ENCODE results near the gene AASDH.

Gene AASDH

GRCh38 chr4:56315041-56315440 lies 72.2 kb downstream of the AASDH start:
- DNase-seq = no peak

GRCh38 chr4:56314207-56314915 lies 72.9 kb downstream of the AASDH start:
- DNase-seq = no peak

GRCh38 chr4:56313132-56313531 lies 74.2 kb downstream of the AASDH start:
- no peak for DNase-seq

- DNase-seq = no peak
Measured at GRCh38 chr4:56311299-56311975, 75.9 kb downstream of the AASDH start.

- DNase-seq = no peak
Measured at GRCh38 chr4:56310401-56311125, 76.7 kb downstream of the AASDH start.

GRCh38 chr4:56308384-56308783 lies 78.9 kb downstream of the AASDH start:
- DNase-seq = no peak

GRCh38 chr4:56307423-56307822 lies 79.9 kb downstream of the AASDH start:
- DNase-seq = no peak

- no peak for DNase-seq
Measured at GRCh38 chr4:56305390-56305789, 81.9 kb downstream of the AASDH start.

- no peak for DNase-seq
Measured at GRCh38 chr4:56303921-56304320, 83.4 kb downstream of the AASDH start.

- no peak for DNase-seq
Measured at GRCh38 chr4:56302760-56303159, 84.5 kb downstream of the AASDH start.

- DNase-seq = no peak
Measured at GRCh38 chr4:56301997-56302496, 85.2 kb downstream of the AASDH start.

GRCh38 chr4:56301181-56301996 lies 85.9 kb downstream of the AASDH start:
- DNase-seq = peak; percentile 29

GRCh38 chr4:56298236-56298635 lies 89.1 kb downstream of the AASDH start:
- DNase-seq = no peak

- DNase-seq = no peak
Measured at GRCh38 chr4:56297776-56298175, 89.5 kb downstream of the AASDH start.

GRCh38 chr4:56296526-56296925 lies 90.8 kb downstream of the AASDH start:
- DNase-seq = no peak

GRCh38 chr4:56293121-56293520 lies 94.2 kb downstream of the AASDH start:
- DNase-seq = no peak

- DNase-seq = no peak
Measured at GRCh38 chr4:56289934-56290333, 97.4 kb downstream of the AASDH start.

- DNase-seq = no peak
Measured at GRCh38 chr4:56288663-56289062, 98.6 kb downstream of the AASDH start.
